Heart left ventricle (tissue), 13 donors: ENCODE results near the gene ACTR1A.

Experiments used
- CTCF ChIP-seq, 12 donors: fragments of 200-600 bp; sonication (generic) in 4 of 12; IDR thresholded peaks; one replicate each; pipeline versions ENCODE4 v1.5.0 to v1.8.0; 2018 to 2022; ENCODE audit warnings: antibody characterized with exemption in 12 of 12, mild to moderate bottlenecking in 5 of 12
- POLR2A ChIP-seq, 2 donors: fragments of 450-650 bp; IDR thresholded peaks; one replicate each; pipeline ENCODE4 v1.6.1; 2017; ENCODE audit warnings: antibody characterized with exemption in 2 of 2, mild to moderate bottlenecking in 2 of 2, moderate library complexity in 2 of 2
- donor health status: ischemic (EF 13 %, LVEDD 7.1; RV severe dilation, severe dysfunction).
- donor health status: DM: no; HTN: yes; CAD: no.
- donor health status: DM: no; HTN: no; CAD: no.
- donor health status: ischemic (EF 25% LVEDD 6.9; RV normal size, moderate dysfunction).
- donor health status: ischemic (EF 25% LVEDD 5.7; RV mildly dilated, moderate dysfunction).
- donor health status: ischemic (EF 35%, LVEDD 5.7; RV mildly dilated, moderate dysfunction).
- donor health status: nonischemic (EF 11% LVEDD 7.7; RV severe dilation, severe dysfunction).
- donor health status: DM: yes; HTN: yes; CAD: no.
- donor health status: PGD.
- donor health status: ischemic (EF 29% LVEDD 5.4; RV normal size, mild dysfunction).
- donor health status: nonischemic (EF 23%, LVEDD 6.1; RV moderate dilation, normal function).

- no peak for TF ChIP-seq CTCF (IDR thresholded peaks at IDR 0.05)
- TF ChIP-seq POLR2A (IDR thresholded peaks at IDR 0.05): no peak
Observed at GRCh38 chr10:102522874-102523249, 20.4 kb upstream of the ACTR1A start.
